ENCODE data around the gene SYCP2.

The SYCP2 gene

DNA sequence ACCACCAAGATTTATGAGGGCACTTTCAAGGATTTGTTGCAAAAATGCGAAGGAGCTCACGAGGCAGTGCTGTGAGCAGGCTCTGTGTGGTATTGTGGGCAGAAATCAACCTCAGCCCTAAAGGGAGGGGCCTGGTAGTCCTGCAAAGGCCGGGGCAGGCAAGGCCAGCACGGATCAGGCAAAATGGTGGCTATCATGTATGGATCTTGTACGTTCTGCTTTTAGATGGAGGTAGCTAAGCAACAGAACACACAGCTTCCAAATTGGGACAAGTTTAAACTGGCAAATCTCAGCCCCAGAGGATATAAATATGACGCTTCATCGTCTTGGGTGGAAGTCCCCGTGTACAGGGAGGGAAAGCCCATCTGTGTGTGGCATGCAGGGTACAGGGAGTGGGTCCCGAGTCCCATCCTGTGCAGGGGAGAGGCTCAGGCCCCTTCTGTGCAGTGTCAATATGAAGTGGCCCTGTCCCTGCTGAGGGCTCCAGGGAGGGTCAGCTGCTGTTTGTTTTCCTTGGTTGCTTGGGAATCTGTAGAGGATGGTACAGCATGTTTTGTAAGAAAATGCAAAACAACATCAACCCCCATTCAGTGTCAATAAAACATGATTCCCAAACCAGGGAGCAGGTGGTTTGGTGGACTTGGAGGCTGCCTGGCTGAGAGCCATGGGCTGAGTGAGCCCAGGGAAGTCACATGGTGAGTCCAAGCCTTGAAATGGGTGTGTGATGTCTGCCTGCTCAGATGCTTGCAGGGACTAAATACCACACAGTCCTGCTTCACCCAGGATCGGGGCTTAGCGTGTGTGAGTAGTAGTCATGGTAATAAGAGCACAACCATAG lies 113.0 kb downstream of the SYCP2 start:
- no peak for DNase-seq

DNA sequence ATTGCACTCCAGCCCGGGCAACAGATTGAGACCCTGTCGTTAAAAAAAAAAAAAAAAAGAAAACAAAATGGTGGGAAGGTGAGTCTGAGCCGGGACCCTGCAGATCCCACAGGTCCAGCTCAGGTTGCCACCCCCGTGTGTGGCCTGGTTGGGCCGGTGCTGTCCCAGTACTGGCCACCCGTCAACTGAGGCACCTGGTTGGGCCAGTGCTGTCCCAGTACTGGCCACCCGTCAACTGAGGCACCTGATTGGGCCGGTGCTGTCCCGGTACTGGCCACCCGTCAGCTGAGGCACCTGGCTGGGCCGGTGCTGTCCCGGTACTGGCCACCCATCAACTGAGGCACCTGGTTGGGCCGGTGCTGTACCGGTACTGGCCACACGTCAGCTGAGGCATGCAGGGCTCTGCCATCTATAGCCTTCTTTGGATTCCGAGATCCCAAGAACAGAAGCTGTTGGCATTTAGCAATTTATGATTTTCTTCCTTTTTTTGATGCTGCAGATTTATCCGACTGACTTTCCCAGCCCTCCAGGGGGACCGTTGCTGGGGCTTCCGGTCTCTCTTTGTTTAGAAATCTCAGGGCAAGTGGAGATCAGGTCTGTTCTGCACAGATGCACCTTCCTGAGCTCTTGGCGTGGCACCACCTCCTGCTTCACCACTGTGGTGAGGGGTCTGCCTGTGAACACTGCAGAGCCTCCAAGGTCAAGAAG lies 113.8 kb downstream of the SYCP2 start:
- no peak for DNase-seq

- DNase-seq = no peak
These were observed 114.5 kb downstream of the SYCP2 start for GRCh38 chr20:59818911-59819310.

GRCh38 chr20:59817846-59818615 lies 115.4 kb downstream of the SYCP2 start:
- DNase-seq = no peak

DNA sequence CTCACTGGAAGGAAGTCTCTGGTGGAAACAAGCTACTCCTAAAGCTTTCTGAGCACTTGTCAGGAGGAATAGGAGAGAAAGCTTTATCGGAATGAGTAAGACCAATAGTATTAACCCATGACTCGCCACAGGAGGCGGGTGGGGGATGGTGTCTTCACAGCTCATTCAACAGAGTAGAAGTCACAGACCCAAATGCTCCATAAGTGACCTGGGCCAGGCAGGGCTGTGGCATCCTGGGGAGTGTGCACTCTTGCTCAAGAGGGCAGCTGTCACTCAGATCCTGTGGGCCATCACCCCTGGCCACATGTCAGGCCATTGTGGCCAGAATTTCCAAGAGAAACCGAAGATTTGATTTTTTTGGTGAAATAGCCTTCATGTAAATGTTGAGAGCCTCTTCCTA lies 116.0 kb downstream of the SYCP2 start:
- DNase-seq = no peak

GRCh38 chr20:59816146-59816738 lies 117.2 kb downstream of the SYCP2 start:
- DNase-seq = no peak

DNA sequence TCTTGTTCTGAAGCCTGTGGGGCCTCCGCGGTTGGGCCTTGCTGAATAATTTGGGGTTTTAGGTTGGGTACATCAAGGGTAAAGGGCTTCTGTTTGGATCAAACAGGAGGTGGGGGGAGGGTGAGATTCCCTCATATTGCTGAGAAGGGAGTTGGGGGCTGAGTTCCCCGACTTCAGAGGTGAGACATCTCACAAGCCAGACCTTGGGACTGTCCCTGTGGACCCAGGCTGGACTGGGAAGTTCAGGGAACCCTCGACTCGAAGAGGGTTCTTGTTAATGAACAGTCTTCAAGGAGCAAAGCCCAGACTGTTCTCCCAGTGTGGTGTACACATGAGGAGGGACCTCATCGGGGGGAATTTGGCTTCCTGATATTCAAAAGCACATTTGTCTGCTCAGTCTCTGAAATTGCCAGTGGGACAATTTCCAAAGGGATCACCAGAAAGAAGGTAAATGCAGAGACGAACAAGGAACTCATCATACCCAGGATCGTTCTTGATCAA lies 118.5 kb downstream of the SYCP2 start:
- DNase-seq = no peak

- DNase-seq = no peak
These were observed 119.2 kb downstream of the SYCP2 start for GRCh38 chr20:59813948-59814839.
